Fibroblast of lung (primary cell): ENCODE data around the gene RASSF5. TPM values are rescaled to one million over a fixed set of nuclear protein-coding genes. Genes with fewer than 3 reads are reported as not detected.

ENCODE experiments used
- DNase-seq, 2 donors: peaks; one replicate each; pipeline versions ENCODE4 v3.0.0 to v3.0.0-alpha.2; 2010; ENCODE audit warnings: low read depth in 2 of 2
- H2AFZ ChIP-seq: 2 replicates; pipeline ENCODE4 v1.5.1; 2012; ENCODE audit warnings: low read length, control low read depth, inconsistent platforms
- H3K27ac ChIP-seq: 2 replicates; pipeline ENCODE4 v1.5.1; 2011; ENCODE audit warnings: low read length, control low read depth; ENCODE audit not compliant: insufficient read depth
- H3K27me3 ChIP-seq: 2 replicates; pipeline ENCODE4 v1.5.1; 2011; ENCODE audit warnings: mild to moderate bottlenecking, low read length; ENCODE audit not compliant: control insufficient read depth, insufficient read depth
- H3K36me3 ChIP-seq: 2 replicates; pipeline ENCODE4 v1.5.1; 2011; ENCODE audit warnings: low read length; ENCODE audit not compliant: control insufficient read depth, insufficient read depth
- H3K4me1 ChIP-seq: 2 replicates; pipeline ENCODE4 v1.5.1; 2011; ENCODE audit warnings: low read length; ENCODE audit not compliant: control insufficient read depth, insufficient read depth; ENCODE audit errors: extremely low read depth
- H3K4me2 ChIP-seq: 2 replicates; pipeline ENCODE4 v1.5.1; 2011; ENCODE audit warnings: low read length, control low read depth; ENCODE audit not compliant: insufficient read depth; ENCODE audit errors: extremely low read depth
- H3K4me3 ChIP-seq, 4 experiments: fragments of 200-600 bp in 1 of 4; sonication (generic) in 1 of 4; replicated peaks in 1 of 4; 2 replicates each; pipeline ENCODE4 v1.5.1; 2011 to 2016; ENCODE audit warnings: low read length in 4 of 4, low read depth in 3 of 4, mild to moderate bottlenecking in 3 of 4, control low read depth in 2 of 4, inconsistent platforms in 1 of 4, mixed read lengths in 1 of 4; ENCODE audit not compliant: insufficient read depth in 1 of 4; ENCODE audit errors: control extremely low read depth in 1 of 4
- H3K79me2 ChIP-seq: 2 replicates; pipeline ENCODE4 v1.5.1; 2012; ENCODE audit warnings: mild to moderate bottlenecking, low read length, inconsistent platforms; ENCODE audit not compliant: control insufficient read depth, insufficient read depth
- H3K9ac ChIP-seq: 2 replicates; pipeline ENCODE4 v1.5.1; 2011; ENCODE audit warnings: mild to moderate bottlenecking, low read length, control low read depth; ENCODE audit not compliant: insufficient read depth
- H3K9me3 ChIP-seq: 2 replicates; pipeline ENCODE4 v1.5.1; 2012; ENCODE audit warnings: low read depth, low read length; ENCODE audit not compliant: control insufficient read depth, insufficient read depth
- H4K20me1 ChIP-seq: 2 replicates; pipeline ENCODE4 v1.5.1; 2011; ENCODE audit warnings: low read length; ENCODE audit not compliant: control insufficient read depth, insufficient read depth; ENCODE audit errors: extremely low read depth
- CTCF ChIP-seq, 2 donors: IDR thresholded peaks in 1 of 2; conservative IDR thresholded peaks in 1 of 2; 1 replicate in 1 of 2; 2 replicates in 1 of 2; pipeline ENCODE4 v1.5.1; 2011 to 2012; ENCODE audit warnings: low read length in 2 of 2, control low read depth in 1 of 2, inconsistent platforms in 1 of 2, low read depth in 1 of 2, mild to moderate bottlenecking in 1 of 2
- EZH2 ChIP-seq: IDR thresholded peaks from 2 replicates; pipeline ENCODE4 v1.5.1; 2012; ENCODE audit warnings: low read length, control low read depth, mild to moderate bottlenecking; ENCODE audit errors: missing control alignments
- polyA plus RNA-seq, 2 donors: library from polyadenylated mRNA; depleted of rRNA in 1 of 2; stranded (reverse) in 1 of 2; unstranded in 1 of 2; fragments of >200 nt; gene quantifications; 2 replicates each; pipeline ENCODE4 v1.2.1, GENCODE V29; 2011 to 2012; ENCODE audit warnings: missing spikeins in 1 of 2
- total RNA-seq: library from RNA; depleted of rRNA; stranded (reverse); fragments of >200 nt; gene quantifications from 2 replicates; pipeline ENCODE4 v1.2.1, GENCODE V29; 2014

RASSF5 gene
- total and polyA plus RNA-seq, 2 donors (not counting 1 experiment from before 2014, with no cell fraction given), result 1.3 to 3.0 TPM

DNA sequence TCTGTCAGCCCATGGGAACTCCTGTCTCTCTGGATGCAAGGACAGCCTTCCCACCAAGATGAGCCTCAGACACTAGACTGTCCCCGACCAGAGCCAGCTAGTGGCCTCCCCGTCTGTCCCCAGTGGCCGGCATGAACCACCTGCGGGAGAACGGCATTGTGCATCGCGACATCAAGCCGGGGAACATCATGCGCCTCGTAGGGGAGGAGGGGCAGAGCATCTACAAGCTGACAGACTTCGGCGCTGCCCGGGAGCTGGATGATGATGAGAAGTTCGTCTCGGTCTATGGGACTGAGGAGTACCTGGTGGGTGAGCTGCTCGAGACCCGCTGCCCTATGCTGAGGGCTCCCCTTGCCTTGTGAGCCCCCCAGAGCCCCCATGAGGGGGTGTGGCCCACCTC is 31.3 kb upstream of the RASSF5 start:
- Histone ChIP-seq H3K27ac (no peak overlapping the region), H3K36me3 (peaks cover 19% of the 10 kb centered on the region), H3K4me3 (no peak overlapping the region), H3K79me2 (no peaks in the 10 kb centered on the region), H3K9me3 (no peaks in the 10 kb centered on the region), H3K27me3 (no peaks in the 10 kb centered on the region), H3K9ac (no peak overlapping the region), H2AFZ (no peak overlapping the region), H4K20me1 (no peaks in the 10 kb centered on the region), H3K4me2 (no peak overlapping the region), H3K4me1 (peaks cover 17% of the 10 kb centered on the region)
- no peak for DNase-seq
- TF ChIP-seq CTCF (conservative IDR thresholded peaks at IDR 0.05 in 1 of 2, IDR thresholded peaks at IDR 0.05 in 1 of 2; ENCODE audit: low read depth in 1 of 2, low read length in 2 of 2) (no peak), EZH2 (no peak)

DNA sequence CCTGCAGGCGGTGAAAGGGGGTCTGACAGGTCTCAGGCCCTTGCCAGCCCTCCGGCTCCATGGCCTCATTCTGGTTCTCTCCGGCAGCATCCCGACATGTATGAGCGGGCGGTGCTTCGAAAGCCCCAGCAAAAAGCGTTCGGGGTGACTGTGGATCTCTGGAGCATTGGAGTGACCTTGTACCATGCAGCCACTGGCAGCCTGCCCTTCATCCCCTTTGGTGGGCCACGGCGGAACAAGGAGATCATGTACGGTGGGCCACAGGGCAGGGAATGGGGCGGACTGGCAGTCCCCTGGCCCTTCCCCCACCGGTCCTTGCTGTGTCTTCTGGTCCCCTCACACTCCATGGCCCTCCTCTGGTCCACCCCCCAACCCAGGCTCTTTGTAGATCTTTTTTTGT is 30.7 kb upstream of the RASSF5 start:
- H3K4me1 ChIP-seq, result peaks cover 15% of the 10 kb centered on the region
- DNase-seq, result no peak
- H3K27me3 ChIP-seq, result no peaks in the 10 kb centered on the region
- no peak for TF ChIP-seq EZH2
- TF ChIP-seq CTCF (conservative IDR thresholded peaks at IDR 0.05 in 1 of 2, IDR thresholded peaks at IDR 0.05 in 1 of 2; ENCODE audit: low read depth in 1 of 2, low read length in 2 of 2), result no peak
- no peaks in the 10 kb centered on the region for H4K20me1 ChIP-seq
- H3K79me2 ChIP-seq, result no peaks in the 10 kb centered on the region
- no peak overlapping the region for H3K4me3 ChIP-seq
- no peak overlapping the region for H3K27ac ChIP-seq
- no peaks in the 10 kb centered on the region for H3K9me3 ChIP-seq
- H3K9ac ChIP-seq, result no peak overlapping the region
- H3K36me3 ChIP-seq, result peaks cover 19% of the 10 kb centered on the region
- no peak overlapping the region for H2AFZ ChIP-seq
- H3K4me2 ChIP-seq, result no peak overlapping the region

- no peaks in the 10 kb centered on the region for H3K9me3 ChIP-seq
- DNase-seq, result no peak
- H2AFZ ChIP-seq, result no peak overlapping the region
- H3K4me1 ChIP-seq, result peaks cover 10% of the 10 kb centered on the region
- H3K79me2 ChIP-seq, result no peaks in the 10 kb centered on the region
- no peak overlapping the region for H3K4me3 ChIP-seq
- H3K27me3 ChIP-seq, result no peaks in the 10 kb centered on the region
- no peak overlapping the region for H3K9ac ChIP-seq
- H4K20me1 ChIP-seq, result no peaks in the 10 kb centered on the region
- peaks cover 19% of the 10 kb centered on the region for H3K36me3 ChIP-seq
- no peak for TF ChIP-seq CTCF (conservative IDR thresholded peaks at IDR 0.05 in 1 of 2, IDR thresholded peaks at IDR 0.05 in 1 of 2; ENCODE audit: low read depth in 1 of 2, low read length in 2 of 2)
- no peak for TF ChIP-seq EZH2
- no peak overlapping the region for H3K4me2 ChIP-seq
- no peak overlapping the region for H3K27ac ChIP-seq
These were observed 30.2 kb upstream of the RASSF5 start for GRCh38 chr1:206477110-206477509.
